Neural progenitor cell (in vitro differentiated cells): ENCODE data around the gene SEMA5B.

Experiments used
- EZH2 ChIP-seq: fragments of 200-600 bp; sonication (generic); IDR thresholded peaks from 2 replicates; pipeline ENCODE4 v1.6.1; 2017; ENCODE audit warnings: antibody characterized with exemption, mild to moderate bottlenecking, moderate library complexity
- EZH2phosphoT487 ChIP-seq: fragments of 200-600 bp; sonication (generic); IDR thresholded peaks from 2 replicates; pipeline ENCODE4 v1.6.1; 2017; ENCODE audit warnings: antibody characterized with exemption
- TF ChIP-seq, protein P1 (sequence below): fragments of 200-600 bp; sonication (generic); IDR thresholded peaks from 2 replicates; pipeline ENCODE4 v1.5.1; 2017; ENCODE audit warnings: antibody characterized with exemption, mild to moderate bottlenecking

DNA sequence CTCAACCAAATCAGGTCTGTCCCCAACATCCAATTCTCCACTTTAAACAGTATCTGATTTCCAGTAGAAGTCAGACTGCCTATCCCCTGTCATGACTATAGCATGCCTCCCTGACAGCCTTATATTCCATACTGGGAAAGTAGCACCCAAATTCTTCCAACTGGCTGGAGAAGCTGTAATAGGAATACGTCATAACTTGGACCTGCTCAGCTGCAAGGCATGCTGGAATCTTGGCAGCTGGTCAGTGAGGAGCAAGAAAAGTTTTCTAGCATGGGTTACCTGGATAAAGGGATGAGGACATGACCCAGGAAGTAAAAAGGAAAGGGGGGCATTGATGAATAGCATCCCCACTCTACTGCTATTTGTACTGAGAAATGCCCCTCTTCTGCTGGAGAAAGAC lies 8.9 kb downstream of the SEMA5B start:
- TF ChIP-seq, protein P1, sequence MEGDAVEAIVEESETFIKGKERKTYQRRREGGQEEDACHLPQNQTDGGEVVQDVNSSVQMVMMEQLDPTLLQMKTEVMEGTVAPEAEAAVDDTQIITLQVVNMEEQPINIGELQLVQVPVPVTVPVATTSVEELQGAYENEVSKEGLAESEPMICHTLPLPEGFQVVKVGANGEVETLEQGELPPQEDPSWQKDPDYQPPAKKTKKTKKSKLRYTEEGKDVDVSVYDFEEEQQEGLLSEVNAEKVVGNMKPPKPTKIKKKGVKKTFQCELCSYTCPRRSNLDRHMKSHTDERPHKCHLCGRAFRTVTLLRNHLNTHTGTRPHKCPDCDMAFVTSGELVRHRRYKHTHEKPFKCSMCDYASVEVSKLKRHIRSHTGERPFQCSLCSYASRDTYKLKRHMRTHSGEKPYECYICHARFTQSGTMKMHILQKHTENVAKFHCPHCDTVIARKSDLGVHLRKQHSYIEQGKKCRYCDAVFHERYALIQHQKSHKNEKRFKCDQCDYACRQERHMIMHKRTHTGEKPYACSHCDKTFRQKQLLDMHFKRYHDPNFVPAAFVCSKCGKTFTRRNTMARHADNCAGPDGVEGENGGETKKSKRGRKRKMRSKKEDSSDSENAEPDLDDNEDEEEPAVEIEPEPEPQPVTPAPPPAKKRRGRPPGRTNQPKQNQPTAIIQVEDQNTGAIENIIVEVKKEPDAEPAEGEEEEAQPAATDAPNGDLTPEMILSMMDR = no peak
- TF ChIP-seq EZH2 (no peak), EZH2phosphoT487 (no peak)
